ENCODE measurements around the gene TMEM95. TPM values are rescaled to one million over a fixed set of nuclear protein-coding genes. Genes with fewer than 3 reads are reported as not detected.
A peak's percentile ranks its signal among the peaks of the same experiment; 100 is the strongest.

Gene TMEM95
- total and polyA plus RNA-seq, 2 experiments from 2014 or later: not detected

GRCh38 chr17:7380321-7380720, 25.4 kb downstream of the TMEM95 start (continued):
- TF ChIP-seq, protein P1, sequence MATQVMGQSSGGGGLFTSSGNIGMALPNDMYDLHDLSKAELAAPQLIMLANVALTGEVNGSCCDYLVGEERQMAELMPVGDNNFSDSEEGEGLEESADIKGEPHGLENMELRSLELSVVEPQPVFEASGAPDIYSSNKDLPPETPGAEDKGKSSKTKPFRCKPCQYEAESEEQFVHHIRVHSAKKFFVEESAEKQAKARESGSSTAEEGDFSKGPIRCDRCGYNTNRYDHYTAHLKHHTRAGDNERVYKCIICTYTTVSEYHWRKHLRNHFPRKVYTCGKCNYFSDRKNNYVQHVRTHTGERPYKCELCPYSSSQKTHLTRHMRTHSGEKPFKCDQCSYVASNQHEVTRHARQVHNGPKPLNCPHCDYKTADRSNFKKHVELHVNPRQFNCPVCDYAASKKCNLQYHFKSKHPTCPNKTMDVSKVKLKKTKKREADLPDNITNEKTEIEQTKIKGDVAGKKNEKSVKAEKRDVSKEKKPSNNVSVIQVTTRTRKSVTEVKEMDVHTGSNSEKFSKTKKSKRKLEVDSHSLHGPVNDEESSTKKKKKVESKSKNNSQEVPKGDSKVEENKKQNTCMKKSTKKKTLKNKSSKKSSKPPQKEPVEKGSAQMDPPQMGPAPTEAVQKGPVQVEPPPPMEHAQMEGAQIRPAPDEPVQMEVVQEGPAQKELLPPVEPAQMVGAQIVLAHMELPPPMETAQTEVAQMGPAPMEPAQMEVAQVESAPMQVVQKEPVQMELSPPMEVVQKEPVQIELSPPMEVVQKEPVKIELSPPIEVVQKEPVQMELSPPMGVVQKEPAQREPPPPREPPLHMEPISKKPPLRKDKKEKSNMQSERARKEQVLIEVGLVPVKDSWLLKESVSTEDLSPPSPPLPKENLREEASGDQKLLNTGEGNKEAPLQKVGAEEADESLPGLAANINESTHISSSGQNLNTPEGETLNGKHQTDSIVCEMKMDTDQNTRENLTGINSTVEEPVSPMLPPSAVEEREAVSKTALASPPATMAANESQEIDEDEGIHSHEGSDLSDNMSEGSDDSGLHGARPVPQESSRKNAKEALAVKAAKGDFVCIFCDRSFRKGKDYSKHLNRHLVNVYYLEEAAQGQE (IDR thresholded peaks at IDR 0.05; ENCODE audit: unreplicated experiment): no peak
- TF ChIP-seq POLR2AphosphoS5 (IDR thresholded peaks at IDR 0.05; ENCODE audit: low read depth): no peak
- no peak for TF ChIP-seq STAT1 (IDR thresholded peaks at IDR 0.05; ENCODE audit: unreplicated experiment)
- TF ChIP-seq NANOG (IDR thresholded peaks at IDR 0.05; ENCODE audit: borderline replicate concordance): no peak
- no peak for TF ChIP-seq ETS1 (IDR thresholded peaks at IDR 0.05)

DNA sequence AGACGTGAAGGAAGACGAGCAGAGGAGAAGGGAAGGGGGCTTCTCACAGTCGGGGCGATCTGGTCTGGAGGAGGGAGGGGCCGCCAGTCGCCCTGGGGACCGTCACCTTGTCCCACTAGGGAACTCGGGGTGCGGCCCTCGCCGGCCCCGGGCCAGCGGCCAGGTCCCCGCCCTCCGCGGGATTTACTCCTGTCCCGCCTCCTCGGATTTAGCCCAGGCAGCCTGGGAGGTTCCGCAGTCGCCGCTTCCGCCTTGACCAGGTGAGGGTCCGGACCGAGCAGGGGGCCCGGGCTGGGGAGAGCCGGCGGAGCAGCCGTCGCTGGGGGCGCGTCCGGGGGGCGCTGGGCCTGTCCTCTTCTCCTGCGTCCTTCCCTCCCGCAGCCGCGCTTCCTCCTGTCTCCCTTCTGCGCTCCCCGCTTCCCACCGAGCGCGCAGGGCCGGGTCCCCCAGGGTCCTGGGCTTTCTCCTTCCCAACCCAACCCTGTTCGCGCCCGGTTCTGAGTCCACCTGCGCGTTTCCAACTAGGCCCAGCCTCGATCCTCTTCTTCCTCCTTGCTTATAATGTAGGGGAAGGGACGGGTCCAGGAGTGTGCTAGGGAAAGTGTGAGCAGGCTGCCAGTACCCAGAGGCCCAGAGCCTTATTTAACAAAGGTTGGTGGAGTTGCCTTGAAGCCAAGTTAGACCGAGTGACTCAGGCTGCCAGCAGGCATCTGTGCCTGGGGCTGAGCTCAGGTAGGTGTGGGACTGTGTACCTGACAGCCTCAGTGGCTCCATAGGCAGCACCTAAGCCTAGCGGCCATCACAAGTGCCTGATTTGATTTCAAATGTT, 26.1 kb downstream of the TMEM95 start, which contains the start of gene TNK1:
Gene TNK1 (plus strand): TSS at position 235 of the 829 bp plus-strand sequence. CDS start 1,838 bp downstream, outside the sequence.
- Histone ChIP-seq H3F3A (replicated peaks; ENCODE audit: low read depth) (peaks cover 23% of the 10 kb centered on the region; the same call in 1 of the 2 replicates), H3K4me2 (peak within 1 kb of the TSS; percentile 98), H3K36me3 (ENCODE audit: insufficient read depth) (no peaks in the 10 kb centered on the region; the same call in 1 of the 2 replicates), H4K20me1 (replicated peaks; ENCODE audit: insufficient read depth) (no peaks in the 10 kb centered on the region), H3K9me2 (ENCODE audit: insufficient read depth) (no peaks in the 10 kb centered on the region), H3K4me3 (peak within 1 kb of the TSS; percentile 76), H3K4me1 (ENCODE audit: insufficient read depth) (peaks cover 17% of the 10 kb centered on the region), H3K79me2 (replicated peaks; ENCODE audit: insufficient read depth) (no peaks in the 10 kb centered on the region), H2AFZ (peak within 1 kb of the TSS; percentile 99), H3K27ac (ENCODE audit: low read depth) (no peak within 1 kb of the TSS), H3K27me3 (ENCODE audit: insufficient read depth) (peaks cover 42% of the 10 kb centered on the region)
- Mint-ChIP-seq H3K27me3 (ENCODE audit: insufficient read depth, low read depth, poor library complexity) (peaks cover 41% of the 10 kb centered on the region), H3K4me3 (peak within 1 kb of the TSS; percentile 79), H3K36me3 (ENCODE audit: low read depth) (peaks cover 7% of the 10 kb centered on the region; the same call in 2 of the 3 replicates), H3K4me1 (peaks cover 21% of the 10 kb centered on the region), H3K27ac (no peak within 1 kb of the TSS), H3K9me3 (peaks cover 13% of the 10 kb centered on the region)
- TF ChIP-seq, protein P1 (IDR thresholded peaks at IDR 0.05; ENCODE audit: unreplicated experiment): no peak
- TF ChIP-seq ZNF331 (CRISPR knock-in tag; IDR thresholded peaks at IDR 0.05; ENCODE audit: low read depth): no peak
- TF ChIP-seq POLR2AphosphoS5 (IDR thresholded peaks at IDR 0.05; ENCODE audit: low read depth): peak; percentile 78
- DNase-seq (ENCODE audit: low spot score) (peak; percentile 73), ATAC-seq (peak; percentile 40)

Data from GM23338 (cell line).